PC-9 (cell line): ENCODE measurements around the gene VAMP8. TPM values are rescaled to one million over a fixed set of nuclear protein-coding genes. Genes with fewer than 3 reads are reported as not detected.

Source experiments
- BruUV-seq: library from RNA; stranded (reverse); fragments of 400-500 nt; replicated peaks from 2 replicates; lab custom pipeline; 2021; lab: Mats Ljungman, UMichigan
- CTCF ChIA-PET: fragments of 300-600 bp; sonication (Branson Sonifier 250); formaldehyde crosslinking; loops from one replicate; lab custom pipeline; 2022; ENCODE audit warnings: antibody characterized with exemption; lab: Charles Lee
- POLR2A ChIA-PET: fragments of 300-600 bp; sonication (Branson Sonifier 250); formaldehyde crosslinking; loops from one replicate; lab custom pipeline; 2022; ENCODE audit warnings: antibody characterized with exemption; ENCODE audit not compliant: unreplicated experiment; lab: Charles Lee
- DNase-seq, 2 experiments: peaks; one replicate each; pipeline versions ENCODE4 v3.0.0 to v3.0.0-alpha.2; 2015 to 2022; ENCODE audit warnings: mixed read lengths in 1 of 2
- H2AFZ ChIP-seq: fragments of 200-600 bp; sonication (generic); 2 replicates; pipeline ENCODE4 v1.8.1; 2017; ENCODE audit warnings: antibody characterized with exemption
- H3F3A ChIP-seq: fragments of 200-600 bp; sonication (generic); 2 replicates; pipeline ENCODE4 v1.8.1; 2017; ENCODE audit warnings: antibody characterized with exemption, mild to moderate bottlenecking, low read depth; ENCODE audit not compliant: insufficient read depth
- H3K27ac ChIP-seq: fragments of 200-600 bp; sonication (generic); 2 replicates; pipeline ENCODE4 v1.6.1; 2016; ENCODE audit warnings: mixed run types
- H3K27me3 ChIP-seq: fragments of 200-600 bp; sonication (generic); 2 replicates; pipeline ENCODE4 v1.6.1; 2016; ENCODE audit warnings: low read depth, mixed run types; ENCODE audit not compliant: insufficient read depth
- H3K36me3 ChIP-seq: fragments of 200-600 bp; sonication (generic); 2 replicates; pipeline ENCODE4 v1.6.1; 2016; ENCODE audit warnings: low read depth, mixed run types
- H3K4me1 ChIP-seq: fragments of 200-600 bp; sonication (generic); replicated peaks from 2 replicates; pipeline ENCODE4 v1.6.1; 2016; ENCODE audit warnings: mixed run types; ENCODE audit not compliant: insufficient read depth
- H3K4me2 ChIP-seq: fragments of 200-600 bp; sonication (generic); 2 replicates; pipeline ENCODE4 v1.6.1; 2017; ENCODE audit warnings: mixed run types
- H3K4me3 ChIP-seq: fragments of 200-600 bp; sonication (generic); 2 replicates; pipeline ENCODE4 v1.6.1; 2016; ENCODE audit warnings: mixed run types
- H3K79me2 ChIP-seq: fragments of 200-600 bp; sonication (generic); 2 replicates; pipeline ENCODE4 v1.6.1; 2017; ENCODE audit warnings: low read depth, mixed run types
- H3K9me2 ChIP-seq: fragments of 200-600 bp; sonication (generic); 2 replicates; pipeline ENCODE4 v1.8.1; 2017; ENCODE audit warnings: mild to moderate bottlenecking; ENCODE audit not compliant: insufficient read depth
- H3K9me3 ChIP-seq: fragments of 200-600 bp; sonication (generic); 2 replicates; pipeline ENCODE4 v1.8.1; 2016; ENCODE audit warnings: low read depth; ENCODE audit not compliant: insufficient read depth
- H4K20me1 ChIP-seq: fragments of 200-600 bp; sonication (generic); 2 replicates; pipeline ENCODE4 v1.8.1; 2017; ENCODE audit not compliant: insufficient read depth
- CTCF ChIP-seq: fragments of 200-600 bp; sonication (generic); conservative IDR thresholded peaks from 2 replicates; pipeline ENCODE4 v1.6.1; 2017; ENCODE audit warnings: mixed run types, antibody characterized with exemption, mild to moderate bottlenecking, moderate library complexity
- EZH2 ChIP-seq: fragments of 200-600 bp; sonication (generic); IDR thresholded peaks from 2 replicates; pipeline ENCODE4 v1.8.0; 2017; ENCODE audit warnings: antibody characterized with exemption, low read depth
- intact Hi-C: fragments of 100-400 bp; cut with micrococcal nuclease; formaldehyde crosslinking; loops from one replicate; pipeline ENCODE4 v1.10.0; 2022; ENCODE audit not compliant: unreplicated experiment
- total RNA-seq: library from RNA; stranded (reverse); gene quantifications from 2 replicates; pipeline ENCODE4 v1.2.3, GENCODE V29; 2021

Gene VAMP8
- total RNA-seq, 1 experiment from 2014 or later: 124 TPM

DNA sequence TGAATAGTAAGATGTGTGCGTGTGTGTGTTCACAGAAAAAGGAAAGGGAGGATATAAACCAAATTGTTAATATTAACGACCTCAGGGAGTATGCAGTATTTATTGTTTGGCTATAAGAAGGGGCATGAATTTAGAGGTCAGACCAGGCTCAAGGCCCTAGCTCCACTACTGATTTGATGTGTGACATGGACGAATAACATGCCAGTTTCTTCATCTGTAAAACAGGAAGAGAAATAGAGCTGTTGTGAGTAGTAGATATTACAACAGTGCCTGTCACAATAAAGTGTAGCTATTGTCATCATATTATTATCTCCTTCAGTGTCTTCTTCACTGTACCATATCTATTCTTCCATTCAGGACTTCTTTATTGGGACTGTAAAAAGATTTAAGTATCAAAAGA is 42.5 kb upstream of the VAMP8 start:
- H3K9me3 ChIP-seq: no peaks in the 10 kb centered on the region
- no peak overlapping the region for H3K4me3 ChIP-seq
- TF ChIP-seq CTCF: no peak
- no peak for TF ChIP-seq EZH2
- peaks cover 5% of the 10 kb centered on the region for H4K20me1 ChIP-seq
- peaks cover 25% of the 10 kb centered on the region for H3K4me1 ChIP-seq
- H3K79me2 ChIP-seq: peaks cover 39% of the 10 kb centered on the region
- ChIA-PET POLR2A (no interaction called here), CTCF (no interaction called here)
- H3K4me2 ChIP-seq: no peak overlapping the region
- no peaks in the 10 kb centered on the region for H3K27me3 ChIP-seq
- H3K27ac ChIP-seq: no peak overlapping the region
- H3K9me2 ChIP-seq: no peaks in the 10 kb centered on the region
- no peak overlapping the region for H2AFZ ChIP-seq
- peaks cover 25% of the 10 kb centered on the region for H3F3A ChIP-seq
- intact Hi-C loops: no loop called here
- H3K36me3 ChIP-seq: peaks cover 1% of the 10 kb centered on the region
- BruUV-seq: no TSS peak
- no peak for DNase-seq

GRCh38 chr2:85536479-85536878 is 40.9 kb upstream of the VAMP8 start:
- peaks cover 21% of the 10 kb centered on the region for H4K20me1 ChIP-seq
- 0 out of 2 replicates have a peak overlapping the region, but pooled peaks have one; percentile 97 for H3K27ac ChIP-seq
- peak overlapping the region; percentile 100; the same call in 1 of the 2 replicates for H3K4me3 ChIP-seq
- H3K9me3 ChIP-seq: no peaks in the 10 kb centered on the region
- TF ChIP-seq CTCF (no peak), EZH2 (no peak)
- H3K79me2 ChIP-seq: peaks cover 55% of the 10 kb centered on the region
- intact Hi-C loops: no loop called here
- H3K4me2 ChIP-seq: peak overlapping the region; percentile 87
- no TSS peak for BruUV-seq
- peaks cover 17% of the 10 kb centered on the region for H3K36me3 ChIP-seq
- no peaks in the 10 kb centered on the region for H3K9me2 ChIP-seq
- H2AFZ ChIP-seq: no peak overlapping the region
- DNase-seq: no peak
- peaks cover 25% of the 10 kb centered on the region for H3K4me1 ChIP-seq
- CTCF ChIA-PET: no interaction called here
- peaks cover 36% of the 10 kb centered on the region for H3F3A ChIP-seq
- POLR2A ChIA-PET: interaction anchor here (0.6 kb wide), 2 partner anchors 62 to 80 kb away, joined by 4 to 5 read pairs; no protein-coding TSS in a partner anchor
- H3K27me3 ChIP-seq: no peaks in the 10 kb centered on the region

DNA sequence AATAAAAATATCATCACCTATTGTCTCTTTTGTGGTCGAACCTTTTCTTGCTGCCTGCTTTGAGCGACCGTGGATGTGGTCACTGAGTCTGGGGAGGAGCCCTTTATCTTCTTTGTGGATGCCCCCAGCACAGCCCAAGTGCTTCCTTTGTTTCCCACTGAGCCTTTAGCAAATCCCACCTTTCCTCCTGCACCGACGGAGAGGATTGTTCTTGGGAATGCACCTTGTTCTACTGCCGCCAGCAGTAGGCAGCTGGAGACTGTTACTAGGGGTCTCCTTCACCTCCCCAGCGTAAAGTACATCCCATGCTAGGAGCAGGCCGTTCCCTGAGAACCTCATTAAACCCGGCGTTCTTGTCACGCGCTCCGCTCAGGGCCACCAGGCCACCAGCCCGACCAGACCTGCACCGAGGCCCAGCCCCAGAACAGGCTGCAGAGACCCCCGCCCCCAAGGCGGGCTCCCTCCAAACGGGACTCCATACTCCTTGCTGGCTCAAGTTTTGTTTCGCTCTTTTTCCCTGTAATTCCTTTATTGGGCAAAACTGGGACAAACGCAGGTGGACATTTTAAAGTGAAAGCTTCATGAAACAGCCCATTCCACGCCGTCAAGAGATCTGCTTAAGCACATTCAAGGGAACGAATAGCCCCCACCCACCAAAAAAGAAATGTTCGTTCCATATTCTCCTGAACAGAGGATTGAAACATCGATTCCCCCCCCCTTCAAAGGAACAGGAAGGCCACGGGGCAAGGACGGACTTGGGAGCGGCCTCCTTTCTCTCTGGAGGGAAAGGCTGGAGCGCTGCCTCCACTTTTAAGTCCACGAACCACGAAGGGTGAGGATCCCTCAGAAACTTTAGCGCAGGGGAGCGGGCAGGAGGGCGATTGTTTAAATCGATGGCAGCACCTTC is 39.5 kb upstream of the VAMP8 start:
- POLR2A ChIA-PET: interaction anchor here (0.6 to 0.9 kb wide), 4 partner anchors 35 to 568 kb away, joined by 4 to 12 read pairs (median 6); partner anchors contain the start of genes POLR1A and RNF181
- Histone ChIP-seq H2AFZ (peak overlapping the region; percentile 83), H4K20me1 (peaks cover 35% of the 10 kb centered on the region), H3K9me2 (no peaks in the 10 kb centered on the region), H3K36me3 (peaks cover 31% of the 10 kb centered on the region), H3K79me2 (peaks cover 69% of the 10 kb centered on the region), H3K4me2 (peak overlapping the region; percentile 87), H3K4me3 (peak overlapping the region; percentile 100), H3K27me3 (no peaks in the 10 kb centered on the region), H3K9me3 (no peaks in the 10 kb centered on the region), H3F3A (peaks cover 43% of the 10 kb centered on the region), H3K4me1 (peaks cover 32% of the 10 kb centered on the region), H3K27ac (peak overlapping the region; percentile 97)
- BruUV-seq: TSS peak; percentile 81
- TF ChIP-seq CTCF (no peak), EZH2 (no peak)
- intact Hi-C loops: loop anchor here (2.0 kb wide), 1 partner anchor 33 kb away; no protein-coding TSS in a partner anchor
- no peak for DNase-seq
- CTCF ChIA-PET: no interaction called here
